Dendritic cell treated with granulocyte-macrophage colony-stimulating factor and Interleukin-4, amounts not matched to agents 40 ng/mL and 50 ng/mL, for 4 days (primary cell): ENCODE measurements around the gene MT1F.

Source experiments
- H3K27ac Mint-ChIP-seq: one replicate; pipeline ENCODE4 v1.8.0; 2022; ENCODE audit warnings: mild to moderate bottlenecking, mixed read lengths
- H3K27me3 Mint-ChIP-seq: one replicate; pipeline ENCODE4 v1.8.0; 2022; ENCODE audit warnings: mild to moderate bottlenecking, mixed read lengths
- H3K36me3 Mint-ChIP-seq: one replicate; pipeline ENCODE4 v1.8.0; 2022; ENCODE audit warnings: low read depth, mixed read lengths
- H3K4me1 Mint-ChIP-seq: one replicate; pipeline ENCODE4 v1.8.0; 2022; ENCODE audit warnings: low read depth, mixed read lengths
- H3K4me3 Mint-ChIP-seq: one replicate; pipeline ENCODE4 v1.8.0; 2022; ENCODE audit warnings: mild to moderate bottlenecking, moderate library complexity, mixed read lengths
- H3K9me3 Mint-ChIP-seq: one replicate; pipeline ENCODE4 v1.8.0; 2022; ENCODE audit warnings: mixed read lengths
- intact Hi-C: fragments of 100-400 bp; cut with micrococcal nuclease; formaldehyde crosslinking; loops from one replicate; pipeline ENCODE4 v1.15.0; 2022

The MT1F gene

DNA sequence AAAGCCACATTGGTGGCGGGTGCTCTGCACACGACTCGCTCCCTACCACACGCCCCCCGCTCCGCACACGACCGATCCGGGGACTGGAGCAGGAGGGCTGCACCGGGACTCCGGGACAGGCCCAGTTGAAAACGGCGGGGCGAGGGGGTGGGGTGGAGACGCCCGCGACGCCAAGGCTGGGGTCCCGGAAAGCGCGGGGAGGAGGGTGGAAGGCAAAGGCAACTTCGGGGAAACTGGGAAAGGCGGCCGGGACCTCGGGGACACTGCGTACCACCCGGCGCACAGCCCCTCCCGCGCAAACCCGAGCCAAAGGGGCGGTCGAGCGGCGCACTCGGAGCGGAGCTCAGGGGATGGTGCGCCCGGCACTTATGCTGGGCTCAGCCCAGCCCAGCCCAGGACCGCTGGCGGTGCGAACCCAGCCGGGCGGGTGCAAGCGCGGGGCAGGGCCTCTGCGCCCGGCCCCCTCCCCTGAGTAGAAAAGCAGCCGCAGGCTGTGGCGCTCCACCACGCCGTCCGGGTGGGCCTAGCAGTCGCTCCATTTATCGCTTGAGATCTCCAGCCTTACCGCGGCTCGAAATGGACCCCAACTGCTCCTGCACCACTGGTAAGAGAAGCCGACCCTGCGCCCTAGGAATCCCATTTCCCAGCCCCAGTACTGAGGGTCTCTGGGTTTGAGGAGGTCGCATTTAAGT lies 25.5 kb upstream of the MT1F start, which contains the start of gene MT1M:
TSS of gene MT1M (plus strand) at position 504 of the 692 bp plus-strand sequence. CDS start at position 577, 73 bp downstream.
- Mint-ChIP-seq H3K27me3 (peaks cover 91% of the 10 kb centered on the region), H3K36me3 (no peaks in the 10 kb centered on the region), H3K4me3 (peak within 1 kb of the TSS; percentile 69), H3K4me1 (peaks cover 22% of the 10 kb centered on the region), H3K9me3 (no peaks in the 10 kb centered on the region), H3K27ac (no peak within 1 kb of the TSS)
- intact Hi-C loops = no loop called here

GRCh38 chr16:56632848-56633365 lies 24.9 kb upstream of the MT1F start:
- H3K36me3 Mint-ChIP-seq = no peaks in the 10 kb centered on the region
- intact Hi-C loops = no loop called here
- peaks cover 26% of the 10 kb centered on the region for H3K4me1 Mint-ChIP-seq
- H3K9me3 Mint-ChIP-seq = no peaks in the 10 kb centered on the region
- H3K27ac Mint-ChIP-seq = no peak overlapping the region
- H3K27me3 Mint-ChIP-seq = peaks cover 94% of the 10 kb centered on the region
- peak overlapping the region; percentile 69 for H3K4me3 Mint-ChIP-seq

- Mint-ChIP-seq H3K4me1 (peaks cover 33% of the 10 kb centered on the region), H3K27me3 (peaks cover 96% of the 10 kb centered on the region), H3K9me3 (no peaks in the 10 kb centered on the region), H3K27ac (no peak overlapping the region), H3K36me3 (no peaks in the 10 kb centered on the region), H3K4me3 (no peak overlapping the region)
- intact Hi-C loops = no loop called here
These were observed 24.2 kb upstream of the MT1F start for GRCh38 chr16:56633535-56633934.

DNA sequence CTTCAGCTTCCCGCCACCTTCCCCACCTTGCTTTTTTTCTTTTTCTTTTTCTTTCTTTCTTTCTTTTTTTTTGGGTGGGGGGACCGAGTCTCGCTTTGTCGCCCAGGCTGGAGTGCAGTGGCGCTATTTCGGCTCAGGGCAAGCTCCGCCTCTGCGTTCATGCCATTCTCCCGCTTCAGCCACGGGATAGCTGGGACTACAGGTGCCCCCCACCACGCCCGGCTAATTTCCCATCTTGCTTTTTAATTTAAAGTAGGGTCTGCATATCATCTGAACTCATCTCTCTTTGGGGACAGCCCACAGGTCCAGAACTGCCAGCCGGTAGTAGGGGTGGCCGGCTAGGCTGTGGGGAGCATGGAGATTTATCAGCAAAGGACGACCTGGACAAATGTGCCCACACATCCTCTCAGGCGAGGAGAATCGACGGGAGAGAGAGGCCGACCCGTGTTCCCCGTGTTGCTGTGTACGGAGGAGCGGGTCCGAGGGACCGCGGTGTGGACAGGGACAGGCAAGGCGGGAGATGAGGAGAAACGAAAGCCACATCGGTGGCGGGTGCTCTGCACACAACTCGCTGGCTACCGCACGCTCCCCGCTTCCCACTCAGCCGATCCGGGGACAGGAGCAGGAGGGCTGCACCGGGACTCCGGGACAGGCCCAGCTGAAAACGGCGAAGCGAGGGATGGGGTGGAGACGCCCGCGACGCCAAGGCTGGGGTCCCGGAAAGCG lies 22.9 kb upstream of the MT1F start:
- H3K36me3 Mint-ChIP-seq = no peaks in the 10 kb centered on the region
- no peaks in the 10 kb centered on the region for H3K9me3 Mint-ChIP-seq

GRCh38 chr16:56635441-56635967 lies 22.3 kb upstream of the MT1F start:
- Mint-ChIP-seq H3K36me3 (no peaks in the 10 kb centered on the region), H3K27ac (no peak overlapping the region), H3K4me3 (no peak overlapping the region), H3K4me1 (peaks cover 36% of the 10 kb centered on the region), H3K27me3 (peaks cover 98% of the 10 kb centered on the region), H3K9me3 (no peaks in the 10 kb centered on the region)
- intact Hi-C loops = no loop called here

More for the DNA sequence above, 22.9 kb upstream of the MT1F start:
- Mint-ChIP-seq H3K4me1 (peaks cover 36% of the 10 kb centered on the region), H3K27me3 (peaks cover 97% of the 10 kb centered on the region), H3K4me3 (no peak overlapping the region), H3K27ac (no peak overlapping the region)
- intact Hi-C loops = no loop called here

GRCh38 chr16:56636616-56637413 lies 20.9 kb upstream of the MT1F start:
- Mint-ChIP-seq H3K4me1 (peaks cover 33% of the 10 kb centered on the region), H3K36me3 (no peaks in the 10 kb centered on the region), H3K27me3 (peaks cover 95% of the 10 kb centered on the region), H3K9me3 (no peaks in the 10 kb centered on the region), H3K4me3 (no peak overlapping the region), H3K27ac (no peak overlapping the region)
- intact Hi-C loops = no loop called here

DNA sequence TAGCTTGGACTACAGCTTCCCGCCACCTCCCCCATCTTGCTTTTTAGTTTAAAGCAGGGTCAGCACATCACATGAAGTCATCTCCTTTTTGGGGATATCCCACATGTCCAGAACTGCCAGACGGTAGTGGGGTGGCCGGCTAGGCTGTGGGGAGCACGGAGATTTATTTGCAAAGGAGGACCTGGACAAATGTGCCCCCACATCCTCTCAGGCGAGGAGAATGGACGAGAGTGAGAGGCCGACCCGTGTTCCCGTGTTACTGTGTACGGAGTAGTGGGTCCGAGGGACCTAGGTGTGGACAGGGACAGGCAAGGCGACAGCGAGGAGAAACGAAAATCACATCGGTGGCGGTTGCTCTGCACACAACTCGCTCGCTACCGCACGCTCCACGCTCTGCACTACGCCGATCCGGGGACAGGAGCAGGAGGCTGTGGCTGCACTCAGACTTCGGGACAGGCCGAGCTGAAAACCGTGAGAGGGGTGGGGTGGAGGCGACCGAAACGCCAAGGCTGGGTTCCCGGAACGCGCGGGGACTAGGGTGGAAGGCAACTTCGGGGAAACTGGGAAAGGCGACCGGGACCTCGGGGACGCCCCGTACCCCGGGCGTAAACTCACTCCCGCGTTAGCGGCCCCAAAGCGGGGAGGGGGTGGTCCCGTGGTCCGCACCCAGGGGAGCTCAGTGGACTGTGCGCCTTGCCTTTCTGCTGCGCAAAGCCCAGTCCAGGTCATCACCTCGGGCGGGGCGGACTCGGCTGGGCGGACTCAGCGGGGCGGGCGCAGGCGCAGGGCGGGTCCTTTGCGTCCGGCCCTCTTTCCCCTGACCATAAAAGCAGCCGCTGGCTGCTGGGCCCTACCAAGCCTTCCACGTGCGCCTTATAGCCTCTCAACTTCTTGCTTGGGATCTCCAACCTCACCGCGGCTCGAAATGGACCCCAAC lies 19.7 kb upstream of the MT1F start, which contains the start of gene MT1A:
TSS of gene MT1A (plus strand) at position 853 of the 937 bp plus-strand sequence. CDS start at position 926, 73 bp downstream.
- no peaks in the 10 kb centered on the region for H3K9me3 Mint-ChIP-seq
- peaks cover 94% of the 10 kb centered on the region for H3K27me3 Mint-ChIP-seq
- H3K4me1 Mint-ChIP-seq = peaks cover 26% of the 10 kb centered on the region
- H3K27ac Mint-ChIP-seq = no peak within 1 kb of the TSS
- H3K4me3 Mint-ChIP-seq = peak within 1 kb of the TSS; percentile 72
- no peaks in the 10 kb centered on the region for H3K36me3 Mint-ChIP-seq
- intact Hi-C loops = no loop called here

DNA sequence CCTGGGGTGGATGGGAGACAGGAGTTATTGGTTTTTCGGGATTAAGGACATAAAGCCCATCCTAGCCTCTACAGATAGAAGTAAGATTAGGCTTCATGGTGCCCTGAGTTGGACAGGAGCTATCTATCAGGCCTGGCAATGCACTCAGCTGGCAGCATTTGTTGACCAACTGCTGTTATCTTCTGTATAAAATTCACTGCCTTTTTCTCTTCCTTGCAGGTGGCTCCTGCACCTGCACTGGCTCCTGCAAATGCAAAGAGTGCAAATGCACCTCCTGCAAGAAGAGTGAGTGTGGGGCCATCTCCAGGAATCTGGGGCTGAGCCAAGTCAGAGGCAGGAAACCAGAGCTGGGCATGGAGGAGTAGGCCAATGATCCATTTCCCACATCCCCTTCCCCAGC lies 18.7 kb upstream of the MT1F start:
- Mint-ChIP-seq H3K27me3 (peaks cover 94% of the 10 kb centered on the region), H3K4me3 (no peak overlapping the region), H3K4me1 (peaks cover 36% of the 10 kb centered on the region), H3K27ac (no peak overlapping the region), H3K36me3 (no peaks in the 10 kb centered on the region), H3K9me3 (no peaks in the 10 kb centered on the region)
- intact Hi-C loops = no loop called here

GRCh38 chr16:56640076-56640475 lies 17.7 kb upstream of the MT1F start:
- H3K9me3 Mint-ChIP-seq = no peaks in the 10 kb centered on the region
- intact Hi-C loops = no loop called here
- H3K27me3 Mint-ChIP-seq = peaks cover 94% of the 10 kb centered on the region
- H3K4me3 Mint-ChIP-seq = no peak overlapping the region
- H3K36me3 Mint-ChIP-seq = no peaks in the 10 kb centered on the region
- H3K27ac Mint-ChIP-seq = no peak overlapping the region
- H3K4me1 Mint-ChIP-seq = peaks cover 33% of the 10 kb centered on the region

- Mint-ChIP-seq H3K27ac (no peak overlapping the region), H3K4me1 (peaks cover 30% of the 10 kb centered on the region), H3K4me3 (no peak overlapping the region), H3K36me3 (no peaks in the 10 kb centered on the region), H3K9me3 (no peaks in the 10 kb centered on the region), H3K27me3 (peaks cover 96% of the 10 kb centered on the region)
- intact Hi-C loops = no loop called here
These were observed 16.6 kb upstream of the MT1F start for GRCh38 chr16:56641166-56641565.

DNA sequence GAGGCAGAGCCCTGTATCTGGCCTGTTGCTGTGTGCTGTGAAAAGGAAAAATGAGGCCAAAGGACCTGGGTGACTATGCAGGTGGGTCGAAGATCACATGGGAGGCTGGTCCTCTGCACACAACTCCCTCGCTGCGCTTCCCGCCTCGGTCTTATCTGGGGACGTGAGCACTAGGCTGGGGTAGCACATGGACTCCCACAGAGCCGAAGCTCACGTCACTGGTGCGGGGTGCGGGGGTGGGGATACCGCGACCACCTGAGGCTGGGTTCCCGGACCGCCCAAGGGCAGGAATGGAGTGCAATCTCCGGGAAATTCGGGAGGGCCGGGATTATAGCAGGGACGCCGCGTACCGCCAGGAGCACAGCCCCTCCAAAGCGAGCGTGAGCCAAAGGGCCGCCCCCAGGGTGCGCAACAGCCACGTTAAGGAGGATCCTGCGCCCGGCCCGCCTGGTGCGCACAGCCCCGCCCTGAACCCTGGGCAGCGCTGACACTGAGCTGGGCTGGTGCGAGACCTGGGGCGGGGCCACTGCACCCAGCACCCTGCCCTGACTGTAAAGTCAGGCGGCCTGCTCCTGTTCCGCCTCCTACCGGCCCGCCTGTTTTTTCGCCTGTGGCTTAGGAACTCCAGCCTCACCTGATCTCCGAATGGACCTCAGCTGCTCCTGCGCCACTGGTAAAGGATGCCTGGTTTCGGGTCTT lies 14.5 kb upstream of the MT1F start:
- peak overlapping the region; percentile 64 for H3K4me3 Mint-ChIP-seq
- peaks cover 23% of the 10 kb centered on the region for H3K4me1 Mint-ChIP-seq
- peak overlapping the region; percentile 28 for H3K27ac Mint-ChIP-seq
- no peaks in the 10 kb centered on the region for H3K9me3 Mint-ChIP-seq
- H3K36me3 Mint-ChIP-seq = no peaks in the 10 kb centered on the region
- intact Hi-C loops = no loop called here
- H3K27me3 Mint-ChIP-seq = peaks cover 92% of the 10 kb centered on the region

DNA sequence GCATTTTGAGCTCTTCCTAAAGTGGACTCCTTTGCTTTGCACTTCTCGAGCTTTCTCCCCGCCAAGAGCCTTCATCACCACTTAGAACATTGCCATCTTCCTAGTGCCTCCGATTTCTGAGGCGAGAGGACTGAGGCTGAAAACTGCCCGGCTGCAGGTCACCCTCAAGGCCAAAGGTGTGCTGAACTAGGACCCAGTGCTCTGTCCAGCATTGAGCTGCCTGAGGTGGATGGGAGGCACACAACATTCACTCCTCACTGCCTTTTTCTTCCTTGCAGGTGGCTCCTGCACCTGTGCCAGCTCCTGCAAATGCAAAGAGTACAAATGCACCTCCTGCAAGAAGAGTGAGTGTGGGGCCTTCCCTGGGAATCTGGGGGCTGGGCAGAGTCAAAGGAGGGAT lies 13.9 kb upstream of the MT1F start:
- Mint-ChIP-seq H3K4me1 (peaks cover 23% of the 10 kb centered on the region), H3K36me3 (no peaks in the 10 kb centered on the region), H3K9me3 (no peaks in the 10 kb centered on the region), H3K27ac (peak overlapping the region; percentile 15), H3K27me3 (peaks cover 92% of the 10 kb centered on the region), H3K4me3 (peak overlapping the region; percentile 64)
- intact Hi-C loops = no loop called here
